ENCODE results near the gene MRPL51.

DNA sequence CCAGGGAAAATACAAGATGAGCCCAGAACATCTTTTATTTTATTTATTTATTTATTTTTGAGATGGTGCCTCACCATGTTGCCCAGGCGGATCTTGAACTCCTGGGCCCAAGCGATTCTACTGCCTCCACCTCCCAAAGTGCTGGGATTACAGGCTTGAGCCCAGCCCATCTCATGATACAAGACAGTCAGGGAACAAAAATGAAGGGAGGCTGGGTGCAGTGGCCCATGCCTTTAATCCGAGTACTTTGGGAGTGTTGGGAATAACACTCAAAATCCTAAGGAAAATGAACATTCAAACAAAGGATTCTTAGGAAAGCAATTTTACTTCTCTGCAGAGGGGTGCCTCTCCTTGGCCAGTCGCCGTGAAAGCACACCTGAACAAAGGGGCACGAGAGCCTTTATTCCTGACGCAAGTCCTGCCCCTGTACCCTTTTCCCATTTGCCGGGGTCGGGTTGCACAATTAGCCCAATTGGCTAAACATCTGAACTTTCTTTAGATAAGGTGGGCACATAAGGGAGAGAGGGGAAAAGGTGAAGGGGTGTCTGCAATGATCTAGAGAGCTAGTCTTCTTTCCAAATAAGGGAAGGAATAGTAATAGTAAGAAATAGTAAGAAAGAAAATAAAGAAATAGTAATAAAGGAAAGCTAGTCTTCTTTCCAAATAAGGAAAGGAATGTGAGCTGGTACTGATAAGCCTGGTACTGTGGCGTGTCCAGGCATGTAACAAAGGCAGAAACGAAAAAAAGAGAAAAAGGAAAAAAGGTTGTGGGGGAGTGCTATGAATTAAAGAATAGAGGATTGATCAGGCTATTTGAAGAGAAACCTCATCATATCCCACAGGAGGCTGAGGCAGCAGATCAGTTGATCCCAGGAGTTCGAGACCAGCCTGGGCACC, 14.3 kb upstream of the MRPL51 start:
- TF ChIP-seq, protein P1, sequence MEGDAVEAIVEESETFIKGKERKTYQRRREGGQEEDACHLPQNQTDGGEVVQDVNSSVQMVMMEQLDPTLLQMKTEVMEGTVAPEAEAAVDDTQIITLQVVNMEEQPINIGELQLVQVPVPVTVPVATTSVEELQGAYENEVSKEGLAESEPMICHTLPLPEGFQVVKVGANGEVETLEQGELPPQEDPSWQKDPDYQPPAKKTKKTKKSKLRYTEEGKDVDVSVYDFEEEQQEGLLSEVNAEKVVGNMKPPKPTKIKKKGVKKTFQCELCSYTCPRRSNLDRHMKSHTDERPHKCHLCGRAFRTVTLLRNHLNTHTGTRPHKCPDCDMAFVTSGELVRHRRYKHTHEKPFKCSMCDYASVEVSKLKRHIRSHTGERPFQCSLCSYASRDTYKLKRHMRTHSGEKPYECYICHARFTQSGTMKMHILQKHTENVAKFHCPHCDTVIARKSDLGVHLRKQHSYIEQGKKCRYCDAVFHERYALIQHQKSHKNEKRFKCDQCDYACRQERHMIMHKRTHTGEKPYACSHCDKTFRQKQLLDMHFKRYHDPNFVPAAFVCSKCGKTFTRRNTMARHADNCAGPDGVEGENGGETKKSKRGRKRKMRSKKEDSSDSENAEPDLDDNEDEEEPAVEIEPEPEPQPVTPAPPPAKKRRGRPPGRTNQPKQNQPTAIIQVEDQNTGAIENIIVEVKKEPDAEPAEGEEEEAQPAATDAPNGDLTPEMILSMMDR (IDR thresholded peaks at IDR 0.05; ENCODE audit: poor library complexity): no peak
- no peak for TF ChIP-seq EZH2 (IDR thresholded peaks at IDR 0.05; ENCODE audit: borderline replicate concordance)
- TF ChIP-seq EZH2phosphoT487 (IDR thresholded peaks at IDR 0.05; ENCODE audit: low read depth, severe bottlenecking, unreplicated experiment): no peak
